Measurements from ENCODE around the gene SLC31A2.
A peak's percentile ranks its signal among the peaks of the same experiment; 100 is the strongest.
"Not testable (repeated sequence)": the region's sequence is repeated elsewhere in the genome, so short reads cannot be mapped to it uniquely, and the experiment has no call there.

SLC31A2 gene

GRCh38 chr9:113143432-113144227, 7.2 kb upstream of the SLC31A2 start:
- Histone ChIP-seq H3K4me1 (ENCODE audit: insufficient read depth, insufficient read length) (no peaks in the 10 kb centered on the region), H3K9me3 (ENCODE audit: insufficient read depth, low read length) (peaks cover 15% of the 10 kb centered on the region), H3K36me3 (ENCODE audit: insufficient read depth, insufficient read length, low read length) (no peaks in the 10 kb centered on the region), H3K9ac (ENCODE audit: insufficient read length, low read depth) (no peak overlapping the region), H3K27me3 (ENCODE audit: insufficient read depth, insufficient read length) (peaks cover 10% of the 10 kb centered on the region), H3K4me3 (ENCODE audit: insufficient read length, low read depth) (no peak overlapping the region)
- TF ChIP-seq YY1 (IDR thresholded peaks at IDR 0.05; ENCODE audit: insufficient read depth, insufficient read length): no peak
- no peak for TF ChIP-seq ZNF274 (IDR thresholded peaks at IDR 0.05; ENCODE audit: low read depth, low read length)
- TF ChIP-seq SUZ12 (IDR thresholded peaks at IDR 0.05; ENCODE audit: extremely low read depth, insufficient read depth, insufficient read length): no peak
- DNase-seq (ENCODE audit: low read depth, low spot score): no peak

GRCh38 chr9:113148372-113148705, 2.5 kb upstream of the SLC31A2 start:
- Histone ChIP-seq H3K9me3 (ENCODE audit: insufficient read depth, low read length) (no peaks in the 10 kb centered on the region), H3K36me3 (ENCODE audit: insufficient read depth, insufficient read length, low read length) (no peaks in the 10 kb centered on the region), H3K27me3 (ENCODE audit: insufficient read depth, insufficient read length) (peaks cover 26% of the 10 kb centered on the region), H3K9ac (ENCODE audit: insufficient read length, low read depth) (no peak overlapping the region), H3K4me1 (ENCODE audit: insufficient read depth, insufficient read length) (no peaks in the 10 kb centered on the region), H3K4me3 (ENCODE audit: insufficient read length, low read depth) (no peak overlapping the region)
- TF ChIP-seq ZNF274 (IDR thresholded peaks at IDR 0.05; ENCODE audit: low read depth, low read length) (no peak), SUZ12 (IDR thresholded peaks at IDR 0.05; ENCODE audit: extremely low read depth, insufficient read depth, insufficient read length) (no peak), YY1 (IDR thresholded peaks at IDR 0.05; ENCODE audit: insufficient read depth, insufficient read length) (no peak)
- no peak for DNase-seq (ENCODE audit: low read depth, low spot score)

- peaks cover 26% of the 10 kb centered on the region for H3K27me3 ChIP-seq (ENCODE audit: insufficient read depth, insufficient read length)
- no peaks in the 10 kb centered on the region for H3K36me3 ChIP-seq (ENCODE audit: insufficient read depth, insufficient read length, low read length)
- H3K4me1 ChIP-seq (ENCODE audit: insufficient read depth, insufficient read length): no peaks in the 10 kb centered on the region
- DNase-seq (ENCODE audit: low read depth, low spot score): no peak
- H3K4me3 ChIP-seq (ENCODE audit: insufficient read length, low read depth): no peak overlapping the region
- no peak overlapping the region for H3K9ac ChIP-seq (ENCODE audit: insufficient read length, low read depth)
- no peaks in the 10 kb centered on the region for H3K9me3 ChIP-seq (ENCODE audit: insufficient read depth, low read length)
- TF ChIP-seq SUZ12 (IDR thresholded peaks at IDR 0.05; ENCODE audit: extremely low read depth, insufficient read depth, insufficient read length) (no peak), ZNF274 (IDR thresholded peaks at IDR 0.05; ENCODE audit: low read depth, low read length) (no peak), YY1 (IDR thresholded peaks at IDR 0.05; ENCODE audit: insufficient read depth, insufficient read length) (no peak)
These were observed 1.9 kb upstream of the SLC31A2 start for GRCh38 chr9:113148781-113149510.

GRCh38 chr9:113149561-113149960, 1.2 kb upstream of the SLC31A2 start:
- not testable (repeated sequence) for DNase-seq (ENCODE audit: low read depth, low spot score); H3K4me1 ChIP-seq (ENCODE audit: insufficient read depth, insufficient read length); H3K4me3 ChIP-seq (ENCODE audit: insufficient read length, low read depth); H3K9ac ChIP-seq (ENCODE audit: insufficient read length, low read depth); H3K9me3 ChIP-seq (ENCODE audit: insufficient read depth, low read length); H3K36me3 ChIP-seq (ENCODE audit: insufficient read depth, insufficient read length, low read length)
- peaks cover 26% of the 10 kb centered on the region for H3K27me3 ChIP-seq (ENCODE audit: insufficient read depth, insufficient read length)

GRCh38 chr9:113151696-113152630, 1.2 kb downstream of the SLC31A2 start:
- no peak for DNase-seq (ENCODE audit: low read depth, low spot score)
- peak overlapping the region; percentile 71 for H3K4me3 ChIP-seq (ENCODE audit: insufficient read length, low read depth)
- H3K36me3 ChIP-seq (ENCODE audit: insufficient read depth, insufficient read length, low read length): no peaks in the 10 kb centered on the region
- peaks cover 21% of the 10 kb centered on the region for H3K27me3 ChIP-seq (ENCODE audit: insufficient read depth, insufficient read length)
- peaks cover 2% of the 10 kb centered on the region for H3K4me1 ChIP-seq (ENCODE audit: insufficient read depth, insufficient read length)
- TF ChIP-seq YY1 (IDR thresholded peaks at IDR 0.05; ENCODE audit: insufficient read depth, insufficient read length): no peak
- no peak for TF ChIP-seq SUZ12 (IDR thresholded peaks at IDR 0.05; ENCODE audit: extremely low read depth, insufficient read depth, insufficient read length)
- no peak for TF ChIP-seq ZNF274 (IDR thresholded peaks at IDR 0.05; ENCODE audit: low read depth, low read length)
- H3K9ac ChIP-seq (ENCODE audit: insufficient read length, low read depth): peak overlapping the region; percentile 77
- H3K9me3 ChIP-seq (ENCODE audit: insufficient read depth, low read length): no peaks in the 10 kb centered on the region

GRCh38 chr9:113152699-113153098, 1.9 kb downstream of the SLC31A2 start:
- Histone ChIP-seq H3K4me1 (ENCODE audit: insufficient read depth, insufficient read length) (peaks cover 2% of the 10 kb centered on the region), H3K27me3 (ENCODE audit: insufficient read depth, insufficient read length) (peaks cover 21% of the 10 kb centered on the region), H3K9ac (ENCODE audit: insufficient read length, low read depth) (no peak overlapping the region), H3K4me3 (ENCODE audit: insufficient read length, low read depth) (no peak overlapping the region), H3K36me3 (ENCODE audit: insufficient read depth, insufficient read length, low read length) (peaks cover under 1% of the 10 kb centered on the region), H3K9me3 (ENCODE audit: insufficient read depth, low read length) (no peaks in the 10 kb centered on the region)
- no peak for DNase-seq (ENCODE audit: low read depth, low spot score)
- TF ChIP-seq SUZ12 (IDR thresholded peaks at IDR 0.05; ENCODE audit: extremely low read depth, insufficient read depth, insufficient read length) (no peak), ZNF274 (IDR thresholded peaks at IDR 0.05; ENCODE audit: low read depth, low read length) (no peak), YY1 (IDR thresholded peaks at IDR 0.05; ENCODE audit: insufficient read depth, insufficient read length) (no peak)

- no peak overlapping the region for H3K4me3 ChIP-seq (ENCODE audit: insufficient read length, low read depth)
- DNase-seq (ENCODE audit: low read depth, low spot score): no peak
- TF ChIP-seq SUZ12 (IDR thresholded peaks at IDR 0.05; ENCODE audit: extremely low read depth, insufficient read depth, insufficient read length): no peak
- TF ChIP-seq ZNF274 (IDR thresholded peaks at IDR 0.05; ENCODE audit: low read depth, low read length): no peak
- no peak for TF ChIP-seq YY1 (IDR thresholded peaks at IDR 0.05; ENCODE audit: insufficient read depth, insufficient read length)
- H3K9ac ChIP-seq (ENCODE audit: insufficient read length, low read depth): no peak overlapping the region
- peaks cover 2% of the 10 kb centered on the region for H3K4me1 ChIP-seq (ENCODE audit: insufficient read depth, insufficient read length)
- peaks cover 21% of the 10 kb centered on the region for H3K27me3 ChIP-seq (ENCODE audit: insufficient read depth, insufficient read length)
- H3K36me3 ChIP-seq (ENCODE audit: insufficient read depth, insufficient read length, low read length): peaks cover 6% of the 10 kb centered on the region
- no peaks in the 10 kb centered on the region for H3K9me3 ChIP-seq (ENCODE audit: insufficient read depth, low read length)
These were observed 2.8 kb downstream of the SLC31A2 start for GRCh38 chr9:113153599-113153998.

Measured in NT2/D1 (cell line).